ENCODE measurements around the gene CEP164. TPM values are rescaled to one million over a fixed set of nuclear protein-coding genes. Genes with fewer than 3 reads are reported as not detected.
A peak's percentile ranks its signal among the peaks of the same experiment; 100 is the strongest.

The CEP164 gene
- 23.6 and 26.9 TPM in 2 replicates for total RNA-seq (2012; rRNA removed)
- 20.0 and 23.3 TPM in 2 replicates for polyA plus RNA-seq (2012; rRNA removed)
- polyA plus RNA-seq (2012; cell fraction: cytosol; rRNA removed) = 13.6 and 13.7 TPM in 2 replicates
- 90.9 and 107 TPM in 2 replicates for polyA plus RNA-seq (2012; cell fraction: nucleus; rRNA removed; ENCODE audit: low replicate concordance)
- Bru-seq, nascent RNA = percentile 81 among the genes with signal in this experiment
- percentile 89 among the genes with signal in this experiment for BruChase-seq, experiment 1, labeled RNA remaining after a 6-hour chase
- percentile 87 among the genes with signal in this experiment for BruChase-seq, experiment 2, labeled RNA remaining after a 2-hour chase
- long read RNA-seq, partial matches to known transcripts = 13 of 26 reads
- long read RNA-seq, other reads (novel, unspliced or antisense) = 7 of 26 reads

DNA sequence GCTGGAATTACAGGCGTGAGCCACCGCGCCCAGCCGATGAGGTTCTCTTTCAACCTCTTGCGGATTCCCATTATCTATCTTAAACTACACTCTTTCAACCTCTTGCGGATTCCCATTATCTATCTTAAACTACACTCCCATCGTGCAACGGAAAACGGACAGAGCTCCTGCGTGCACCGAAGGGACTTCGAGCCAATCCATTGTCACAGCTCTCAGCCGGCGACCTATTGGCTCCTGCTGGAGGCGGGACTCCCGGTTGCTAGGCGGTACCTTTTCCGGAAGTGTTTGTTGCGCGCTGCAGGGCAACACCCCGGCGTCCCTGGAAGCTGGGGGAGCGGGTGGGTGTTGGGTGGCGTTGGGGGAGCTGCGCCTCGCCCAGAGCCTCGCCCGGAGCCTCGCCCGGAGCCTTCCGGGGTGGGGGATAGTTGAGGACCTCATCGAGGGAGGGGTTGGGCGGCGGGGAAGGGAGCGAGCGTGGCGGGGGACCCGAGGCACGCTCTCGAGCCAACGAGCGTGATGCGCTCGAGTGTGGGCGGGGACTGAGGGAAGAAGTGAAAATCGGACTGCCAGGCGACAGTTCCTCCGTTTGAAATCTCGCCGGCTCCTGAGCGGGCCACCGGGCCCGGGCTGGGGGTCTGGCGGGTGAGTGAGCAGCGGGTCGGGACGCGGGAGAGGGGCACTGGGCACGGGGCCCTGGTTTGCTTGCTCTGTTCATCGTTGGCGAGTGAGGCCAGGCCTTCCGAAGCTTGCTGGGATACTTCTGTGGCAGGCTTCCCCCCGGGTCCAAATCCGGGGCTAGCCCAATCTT is at the start of gene CEP164:
Gene CEP164 (plus strand): TSS at position 288 of the 808 bp plus-strand sequence. CDS start 10,733 bp downstream, outside the sequence.
- H3K4me1 ChIP-seq (ENCODE audit: control insufficient read depth, insufficient read depth, low read length) = peaks cover 6% of the 10 kb centered on the region
- in situ Hi-C loops (cut with MboI; ENCODE audit: low sequenced_read_pairs) = no loop called here
- H2BK15ac ChIP-seq (ENCODE audit: low read depth, low read length) = no peak within 1 kb of the TSS
- ATAC-seq (ENCODE audit: low read depth) = peak; percentile 93
- H2AFZ ChIP-seq (replicated peaks; ENCODE audit: low read length, poor library complexity) = peak within 1 kb of the TSS; percentile 94
- H3K27ac ChIP-seq (ENCODE audit: insufficient read depth, low read length) = peak within 1 kb of the TSS; percentile 69
- H3K4me2 ChIP-seq (ENCODE audit: low read depth, low read length) = peak within 1 kb of the TSS; percentile 76
- H2BK120ac ChIP-seq (ENCODE audit: low read depth, low read length) = no peak within 1 kb of the TSS
- H4K5ac ChIP-seq (ENCODE audit: low read depth, low read length) = no peak within 1 kb of the TSS; the same call in 1 of the 2 replicates
- peak within 1 kb of the TSS; percentile 61 for H2BK5ac ChIP-seq (ENCODE audit: low read depth, low read length, poor library complexity, severe bottlenecking)
- H3K18ac ChIP-seq (ENCODE audit: low read depth, low read length) = no peak within 1 kb of the TSS
- ChIA-PET CTCF (interaction anchor here (0.6 to 1.0 kb wide), 3 partner anchors 10 to 489 kb away, joined by 3 to 7 read pairs (median 4); no protein-coding TSS in a partner anchor), POLR2A (ENCODE audit: unreplicated experiment) (interaction anchor here (0.6 kb wide), 1 partner anchor 566 kb away, joined by 3 read pairs; no protein-coding TSS in a partner anchor)
- peak within 1 kb of the TSS; percentile 35 for H4K91ac ChIP-seq (ENCODE audit: insufficient read depth, low read depth, low read length)
- WGBS, 2 experiments (ENCODE audit: extremely low coverage in 2 of 2, insufficient read length in 1 of 2) = 0% methylated on average over 20 of the region's 64 CpGs; no CpG with 5 or more reads in 1 of the 2 experiments
- no peaks in the 10 kb centered on the region for H3K9me3 ChIP-seq (ENCODE audit: control insufficient read depth, insufficient read depth, low read length)
- H3K36me3 ChIP-seq (ENCODE audit: control insufficient read depth, insufficient read depth, low read length) = no peaks in the 10 kb centered on the region
- no peaks in the 10 kb centered on the region for H4K20me1 ChIP-seq (ENCODE audit: insufficient read depth, low read length)
- H3K27me3 ChIP-seq (ENCODE audit: control insufficient read depth, insufficient read depth, low read length) = no peaks in the 10 kb centered on the region
- no peak within 1 kb of the TSS for H2BK20ac ChIP-seq (ENCODE audit: low read depth, low read length)
- peak within 1 kb of the TSS; percentile 7 to 81; a peak in 3 of 4 replicates for H4K8ac ChIP-seq (ENCODE audit: low read depth in 2 of 2, low read length in 2 of 2)
- peak; percentile 97 for DNase-seq
- H3K4me3 ChIP-seq (ENCODE audit: insufficient read depth, low read depth, low read length) = peak within 1 kb of the TSS; percentile 62
- peaks cover 10% of the 10 kb centered on the region for H3K9me1 ChIP-seq (ENCODE audit: insufficient read depth, low read length)
- H3K23ac ChIP-seq (ENCODE audit: low read depth, low read length) = peak within 1 kb of the TSS; percentile 87
- H3K14ac ChIP-seq (replicated peaks; ENCODE audit: low read depth, low read length) = peak within 1 kb of the TSS; percentile 55
- H3K4ac ChIP-seq (ENCODE audit: low read depth, low read length) = peak within 1 kb of the TSS; percentile 64
- peak within 1 kb of the TSS; percentile 63 for H3K56ac ChIP-seq (ENCODE audit: extremely low read depth, insufficient read depth, low read length)
- H2AK5ac ChIP-seq (ENCODE audit: low read depth, low read length) = peak within 1 kb of the TSS; percentile 39
- dilution Hi-C loops (cut with HindIII; ENCODE audit: low sequenced_read_pairs, unreplicated experiment) = no loop called here
- peak within 1 kb of the TSS; percentile 81 for H3K9ac ChIP-seq (ENCODE audit: low read depth, low read length)
- peak within 1 kb of the TSS; percentile 67 for H2AK9ac ChIP-seq (replicated peaks; ENCODE audit: low read depth, low read length, poor library complexity)
- no TSS peak for BruUV-seq (replicated peaks)
- intact Hi-C loops (cut with micrococcal nuclease) = no loop called here
- peaks cover 16 to 35% of the 10 kb centered on the region in 2 experiments for H3K79me1 ChIP-seq (ENCODE audit: low read depth in 1 of 2, low read length in 2 of 2)
- TF ChIP-seq NFE2L2 (IDR thresholded peaks at IDR 0.05; ENCODE audit: low read depth, low read length) (no peak), RAD21 (IDR thresholded peaks at IDR 0.05; ENCODE audit: low read length) (0 out of 2 replicates have a peak, but pooled peaks have one; percentile 0), SMC3 (IDR thresholded peaks at IDR 0.05; ENCODE audit: low read depth, low read length) (no peak; the same call in 1 of the 2 replicates), FOS (IDR thresholded peaks at IDR 0.05; ENCODE audit: low read depth, low read length) (0 out of 2 replicates have a peak, but pooled peaks have one; percentile 36), RCOR1 (IDR thresholded peaks at IDR 0.05; ENCODE audit: insufficient replicate concordance, low read length) (no peak), BHLHE40 (IDR thresholded peaks at IDR 0.05; ENCODE audit: low read depth, low read length) (peak; percentile 61; the same call in 1 of the 2 replicates), MXI1 (IDR thresholded peaks at IDR 0.05; ENCODE audit: borderline replicate concordance, low read depth, low read length) (peak; percentile 90; the same call in 1 of the 2 replicates), MAZ (IDR thresholded peaks at IDR 0.05; ENCODE audit: borderline replicate concordance, low read depth, low read length) (no peak; the same call in 1 of the 2 replicates), CHD1 (IDR thresholded peaks at IDR 0.05; ENCODE audit: low read depth, low read length) (no peak), POLR2A (IDR thresholded peaks at IDR 0.05; ENCODE audit: low read depth, low read length) (peak; percentile 92), RFX5 (IDR thresholded peaks at IDR 0.05; ENCODE audit: low read depth, low read length) (peak; percentile 80)
- TF ChIP-seq, protein P1, sequence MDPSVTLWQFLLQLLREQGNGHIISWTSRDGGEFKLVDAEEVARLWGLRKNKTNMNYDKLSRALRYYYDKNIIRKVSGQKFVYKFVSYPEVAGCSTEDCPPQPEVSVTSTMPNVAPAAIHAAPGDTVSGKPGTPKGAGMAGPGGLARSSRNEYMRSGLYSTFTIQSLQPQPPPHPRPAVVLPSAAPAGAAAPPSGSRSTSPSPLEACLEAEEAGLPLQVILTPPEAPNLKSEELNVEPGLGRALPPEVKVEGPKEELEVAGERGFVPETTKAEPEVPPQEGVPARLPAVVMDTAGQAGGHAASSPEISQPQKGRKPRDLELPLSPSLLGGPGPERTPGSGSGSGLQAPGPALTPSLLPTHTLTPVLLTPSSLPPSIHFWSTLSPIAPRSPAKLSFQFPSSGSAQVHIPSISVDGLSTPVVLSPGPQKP (IDR thresholded peaks at IDR 0.05; ENCODE audit: borderline replicate concordance, low read depth, low read length) = no peak
- TF ChIP-seq, protein P2, sequence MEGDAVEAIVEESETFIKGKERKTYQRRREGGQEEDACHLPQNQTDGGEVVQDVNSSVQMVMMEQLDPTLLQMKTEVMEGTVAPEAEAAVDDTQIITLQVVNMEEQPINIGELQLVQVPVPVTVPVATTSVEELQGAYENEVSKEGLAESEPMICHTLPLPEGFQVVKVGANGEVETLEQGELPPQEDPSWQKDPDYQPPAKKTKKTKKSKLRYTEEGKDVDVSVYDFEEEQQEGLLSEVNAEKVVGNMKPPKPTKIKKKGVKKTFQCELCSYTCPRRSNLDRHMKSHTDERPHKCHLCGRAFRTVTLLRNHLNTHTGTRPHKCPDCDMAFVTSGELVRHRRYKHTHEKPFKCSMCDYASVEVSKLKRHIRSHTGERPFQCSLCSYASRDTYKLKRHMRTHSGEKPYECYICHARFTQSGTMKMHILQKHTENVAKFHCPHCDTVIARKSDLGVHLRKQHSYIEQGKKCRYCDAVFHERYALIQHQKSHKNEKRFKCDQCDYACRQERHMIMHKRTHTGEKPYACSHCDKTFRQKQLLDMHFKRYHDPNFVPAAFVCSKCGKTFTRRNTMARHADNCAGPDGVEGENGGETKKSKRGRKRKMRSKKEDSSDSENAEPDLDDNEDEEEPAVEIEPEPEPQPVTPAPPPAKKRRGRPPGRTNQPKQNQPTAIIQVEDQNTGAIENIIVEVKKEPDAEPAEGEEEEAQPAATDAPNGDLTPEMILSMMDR (conservative IDR thresholded peaks at IDR 0.05; ENCODE audit: low read depth, low read length) = no peak

Measured in IMR-90 (cell line).